Hepatic stellate cell (primary cell): ENCODE results near the gene GABRD.

Experiments
- DNase-seq: peaks from one replicate; pipeline ENCODE4 v3.0.0; 2011; ENCODE audit warnings: low spot score

Gene GABRD

GRCh38 chr1:2039251-2039650, 20.1 kb downstream of the GABRD start:
- no peak for DNase-seq

GRCh38 chr1:2041305-2041704, 22.2 kb downstream of the GABRD start:
- DNase-seq, result no peak

GRCh38 chr1:2041887-2042286, 22.7 kb downstream of the GABRD start:
- DNase-seq, result no peak

GRCh38 chr1:2042830-2043773, 24.0 kb downstream of the GABRD start:
- DNase-seq, result no peak

GRCh38 chr1:2043886-2044285, 24.7 kb downstream of the GABRD start:
- no peak for DNase-seq

GRCh38 chr1:2044510-2045319, 25.6 kb downstream of the GABRD start:
- DNase-seq, result peak; percentile 86

- no peak for DNase-seq
Observed at GRCh38 chr1:2045468-2046173, 26.5 kb downstream of the GABRD start.

GRCh38 chr1:2046174-2046917, 27.2 kb downstream of the GABRD start:
- DNase-seq, result no peak

- DNase-seq, result no peak
Observed at GRCh38 chr1:2046953-2047748, 28.0 kb downstream of the GABRD start.

- no peak for DNase-seq
Observed at GRCh38 chr1:2047749-2048729, 28.9 kb downstream of the GABRD start.

- no peak for DNase-seq
Observed at GRCh38 chr1:2049225-2049717, 30.1 kb downstream of the GABRD start.

GRCh38 chr1:2049718-2050431, 30.7 kb downstream of the GABRD start, which contains the start of gene PRKCZ:
TSS of gene PRKCZ (plus strand) at chr1:2050411. CDS start at chr1:2050631, 220 bp downstream.
- no peak for DNase-seq

- DNase-seq, result no peak
Observed at GRCh38 chr1:2050461-2050792, 31.3 kb downstream of the GABRD start.

- DNase-seq, result no peak
Observed at GRCh38 chr1:2050793-2051682, 31.9 kb downstream of the GABRD start.

GRCh38 chr1:2052054-2052679, 33.0 kb downstream of the GABRD start:
- DNase-seq, result no peak

- DNase-seq, result no peak
Observed at GRCh38 chr1:2052756-2053155, 33.6 kb downstream of the GABRD start.

GRCh38 chr1:2053217-2053616, 34.1 kb downstream of the GABRD start:
- no peak for DNase-seq
